Endothelial cell of umbilical vein (primary cell): ENCODE results near the gene NDUFS8. TPM values are rescaled to one million over a fixed set of nuclear protein-coding genes. Genes with fewer than 3 reads are reported as not detected.

Experiments
- BruUV-seq: library from RNA; stranded (reverse); fragments of 400-500 nt; replicated peaks from 2 replicates; lab custom pipeline; 2021; lab: Mats Ljungman, UMichigan
- CTCF ChIA-PET: fragments of 300-600, 350-600 bp; sonication (Branson Sonifier 250); formaldehyde crosslinking; loops from one replicate; lab custom pipeline; 2021; ENCODE audit warnings: antibody characterized with exemption, inconsistent platforms; lab: Charles Lee
- POLR2A ChIA-PET: fragments of 300-600, 350-600 bp; sonication (Branson Sonifier 250); formaldehyde crosslinking; loops from one replicate; lab custom pipeline; 2021; ENCODE audit warnings: antibody characterized with exemption, inconsistent platforms; lab: Charles Lee
- DNase-seq: peaks from one replicate; pipeline ENCODE4 v3.0.0-alpha.2; 2011; ENCODE audit warnings: low read depth, low spot score
- FAIRE-seq: peaks from 2 replicates; lab custom pipeline; 2011; peaks lifted over from hg19 to GRCh38; lab: Jason Lieb, UNC
- H2AFZ ChIP-seq: 2 replicates; pipeline ENCODE4 v1.6.0; 2012; ENCODE audit warnings: low read depth, low read length, control low read depth, inconsistent platforms
- H3K27ac ChIP-seq: 2 replicates; pipeline ENCODE4 v1.5.1; 2011; ENCODE audit warnings: low read depth, mild to moderate bottlenecking, control low read depth, low read length, moderate library complexity; ENCODE audit not compliant: insufficient read depth
- H3K27me3 ChIP-seq, 2 experiments: 2 replicates each; pipeline versions ENCODE4 v1.6.0 to v1.6.1; 2011; ENCODE audit warnings: low read length in 2 of 2, mixed read lengths in 1 of 2; ENCODE audit not compliant: control insufficient read depth in 2 of 2, insufficient read depth in 2 of 2
- H3K36me3 ChIP-seq, 2 experiments: 2 replicates in 1 of 2; 3 replicates in 1 of 2; pipeline ENCODE4 v1.5.1; 2011; ENCODE audit warnings: low read length in 2 of 2, mild to moderate bottlenecking in 1 of 2, moderate library complexity in 1 of 2; ENCODE audit not compliant: control insufficient read depth in 2 of 2, insufficient read depth in 2 of 2; ENCODE audit errors: extremely low read depth in 1 of 2
- H3K4me1 ChIP-seq: 3 replicates; pipeline ENCODE4 v1.5.1; 2011; ENCODE audit warnings: mild to moderate bottlenecking, low read length; ENCODE audit not compliant: control insufficient read depth, insufficient read depth; ENCODE audit errors: extremely low read depth
- H3K4me2 ChIP-seq: 2 replicates; pipeline ENCODE4 v1.6.1; 2011; ENCODE audit warnings: low read length, control low read depth, mixed read lengths; ENCODE audit not compliant: insufficient read depth
- H3K4me3 ChIP-seq, 3 experiments: fragments of 200-600 bp in 1 of 3; sonication (generic), shearing (Covaris generic) in 1 of 3; replicated peaks in 1 of 3; 2 replicates each; pipeline ENCODE4 v1.5.1; 2011 to 2016; ENCODE audit warnings: control low read depth in 3 of 3, low read length in 3 of 3, mild to moderate bottlenecking in 2 of 3, inconsistent platforms in 1 of 3, low read depth in 1 of 3, moderate library complexity in 1 of 3; ENCODE audit not compliant: insufficient read depth in 1 of 3
- H3K79me2 ChIP-seq: 2 replicates; pipeline ENCODE4 v1.6.0; 2012; ENCODE audit warnings: low read length, inconsistent platforms; ENCODE audit not compliant: control insufficient read depth, insufficient read depth
- H3K9ac ChIP-seq: replicated peaks from 2 replicates; pipeline ENCODE3; 2011; ENCODE audit warnings: low read length, control low read depth; ENCODE audit not compliant: insufficient read depth; ENCODE audit errors: extremely low read depth
- H3K9me1 ChIP-seq: replicated peaks from 3 replicates; pipeline ENCODE4 v1.6.0; 2011; ENCODE audit warnings: mild to moderate bottlenecking, low read length; ENCODE audit not compliant: control insufficient read depth, insufficient read depth; ENCODE audit errors: extremely low read depth
- H3K9me3 ChIP-seq: replicated peaks from 2 replicates; pipeline ENCODE4 v1.5.1; 2012; ENCODE audit warnings: low read length, inconsistent platforms; ENCODE audit not compliant: control insufficient read depth, insufficient read depth
- H4K20me1 ChIP-seq: replicated peaks from 2 replicates; pipeline ENCODE3; 2011; ENCODE audit warnings: mild to moderate bottlenecking, low read length; ENCODE audit not compliant: control insufficient read depth, insufficient read depth; ENCODE audit errors: extremely low read depth
- CTCF ChIP-seq, 2 donors: IDR thresholded peaks; 1 replicate in 1 of 2; 2 replicates in 1 of 2; pipeline ENCODE4 v1.5.1; 2011; ENCODE audit warnings: low read length in 2 of 2, mild to moderate bottlenecking in 2 of 2, moderate library complexity in 2 of 2, control low read depth in 1 of 2, inconsistent platforms in 1 of 2, low read depth in 1 of 2; ENCODE audit not compliant: insufficient read depth in 1 of 2; ENCODE audit errors: extremely low read depth in 1 of 2
- EZH2 ChIP-seq: IDR thresholded peaks from 2 replicates; pipeline ENCODE4 v1.6.1; 2012; ENCODE audit warnings: borderline replicate concordance, low read depth, mild to moderate bottlenecking, moderate library complexity, low read length, inconsistent platforms; ENCODE audit not compliant: severe bottlenecking
- FOS ChIP-seq: IDR thresholded peaks from 2 replicates; pipeline ENCODE4 v1.6.1; 2011; ENCODE audit warnings: mild to moderate bottlenecking, low read length, moderate library complexity, borderline replicate concordance; ENCODE audit not compliant: insufficient read depth
- GATA2 ChIP-seq: IDR thresholded peaks from 2 replicates; pipeline ENCODE4 v1.7.0; 2011; ENCODE audit warnings: low read depth, mild to moderate bottlenecking, moderate library complexity, mixed read lengths, low read length; ENCODE audit not compliant: insufficient read length, insufficient read depth
- JUN ChIP-seq: IDR thresholded peaks from 2 replicates; pipeline ENCODE4 v1.6.1; 2011; ENCODE audit warnings: borderline replicate concordance, low read depth; ENCODE audit not compliant: insufficient read length, insufficient read depth
- MAX ChIP-seq: IDR thresholded peaks from 2 replicates; pipeline ENCODE4 v1.6.1; 2011; ENCODE audit not compliant: insufficient read depth, insufficient read length
- MYC ChIP-seq: IDR thresholded peaks from one replicate; pipeline ENCODE4 v1.6.1; 2011; ENCODE audit warnings: mild to moderate bottlenecking, low read depth, low read length
- POLR2A ChIP-seq: IDR thresholded peaks from 2 replicates; pipeline ENCODE4 v1.6.1; 2012; ENCODE audit warnings: low read depth, mild to moderate bottlenecking, control low read depth, low read length
- POLR2AphosphoS5 ChIP-seq: IDR thresholded peaks from 2 replicates; pipeline ENCODE4 v1.6.1; 2012; ENCODE audit warnings: low read depth, mild to moderate bottlenecking, control low read depth, low read length, moderate library complexity; ENCODE audit not compliant: insufficient read depth
- dilution Hi-C: fragments of 300-500 bp; cut with MboI; formaldehyde crosslinking; loops from one replicate; pipeline ENCODE4 v1.15.0; 2019; ENCODE audit warnings: low sequenced_read_pairs; ENCODE audit not compliant: extremely low pct_ligation_motif_present
- intact Hi-C: fragments of 100-400 bp; cut with micrococcal nuclease; formaldehyde crosslinking; loops from one replicate; pipeline ENCODE4 v1.10.0; 2022
- polyA plus RNA-seq, 4 experiments: library from polyadenylated mRNA; depleted of rRNA in 3 of 4; stranded (reverse) in 3 of 4; unstranded in 1 of 4; fragments of >200 nt; gene quantifications; 2 replicates each; pipeline versions ENCODE4 v1.2.1 to v1.2.3, GENCODE V29; 2011 to 2012; ENCODE audit warnings: missing spikeins in 1 of 4
- total RNA-seq: library from RNA; stranded (reverse); gene quantifications from 2 replicates; pipeline ENCODE4 v1.2.3, GENCODE V29; 2021

The NDUFS8 gene
- total and polyA plus RNA-seq, 2 donors (not counting 3 experiments of a cell fraction or from before 2014, with no cell fraction given): 166 to 170 TPM

- no peaks in the 10 kb centered on the region for H3K79me2 ChIP-seq
- BruUV-seq: no TSS peak
- CTCF ChIA-PET: interaction anchor here (1.2 kb wide), 1 partner anchor 14 kb away, joined by 4 read pairs; no protein-coding TSS in a partner anchor
- intact Hi-C loops: no loop called here
- H2AFZ ChIP-seq: no peak overlapping the region
- TF ChIP-seq CTCF (IDR thresholded peaks at IDR 0.05; ENCODE audit: extremely low read depth in 1 of 2, insufficient read depth in 1 of 2, low read depth in 1 of 2, low read length in 2 of 2) (no peak), GATA2 (no peak), POLR2AphosphoS5 (no peak), POLR2A (no peak), FOS (no peak), EZH2 (no peak), JUN (no peak), MYC (no peak), MAX (no peak)
- POLR2A ChIA-PET: no interaction called here
- DNase-seq (no peak), FAIRE-seq (no peak)
- H3K9me3 ChIP-seq: no peaks in the 10 kb centered on the region
- H3K27ac ChIP-seq: no peak overlapping the region
- no peak overlapping the region for H3K9ac ChIP-seq
- dilution Hi-C loops: no loop called here
- no peak overlapping the region for H3K4me3 ChIP-seq
- no peaks in the 10 kb centered on the region for H3K27me3 ChIP-seq
- H3K4me2 ChIP-seq: no peak overlapping the region
- H3K9me1 ChIP-seq: no peaks in the 10 kb centered on the region
- H3K36me3 ChIP-seq: peaks cover 0 to 12% of the 10 kb centered on the region in 2 experiments
- H4K20me1 ChIP-seq: no peaks in the 10 kb centered on the region
- no peaks in the 10 kb centered on the region for H3K4me1 ChIP-seq
Measured at GRCh38 chr11:68057807-68058206, 27.3 kb downstream of the NDUFS8 start.
